Hematopoietic multipotent progenitor cell (in vitro differentiated cells): Measurements from ENCODE around the gene SLC25A21. TPM values are rescaled to one million over a fixed set of nuclear protein-coding genes. Genes with fewer than 3 reads are reported as not detected.

ENCODE experiments used
- small RNA-seq: library from RNA; depleted of rRNA; stranded (forward); fragments of <200 nt; gene quantifications from one replicate; pipeline ENCODE3, GENCODE V24; 2012
- total RNA-seq: library from RNA; depleted of rRNA; stranded (reverse); fragments of >200 nt; gene quantifications from one replicate; pipeline ENCODE4 v1.2.3, GENCODE V29; 2012

SLC25A21 gene
- total RNA-seq, 1 donor: 0.54 TPM

Small RNA genes within 50 kb of the gene (small RNA-seq; reads per million reads assigned to genes)
- gene MIR4503 (not detected), gene RNU6-273P (not detected)

Other genes with a start within 250 kb of the SLC25A21 start
- 1.3 TPM for gene MIPOL1, start 25.3 kb upstream of the SLC25A21 start, total RNA-seq